Measurements from ENCODE around the gene TPRG1.

TPRG1 gene
- long read RNA-seq, partial matches to known transcripts: 0 of 1 reads
- long read RNA-seq, other reads (novel, unspliced or antisense): 1 of 1 reads

DNA sequence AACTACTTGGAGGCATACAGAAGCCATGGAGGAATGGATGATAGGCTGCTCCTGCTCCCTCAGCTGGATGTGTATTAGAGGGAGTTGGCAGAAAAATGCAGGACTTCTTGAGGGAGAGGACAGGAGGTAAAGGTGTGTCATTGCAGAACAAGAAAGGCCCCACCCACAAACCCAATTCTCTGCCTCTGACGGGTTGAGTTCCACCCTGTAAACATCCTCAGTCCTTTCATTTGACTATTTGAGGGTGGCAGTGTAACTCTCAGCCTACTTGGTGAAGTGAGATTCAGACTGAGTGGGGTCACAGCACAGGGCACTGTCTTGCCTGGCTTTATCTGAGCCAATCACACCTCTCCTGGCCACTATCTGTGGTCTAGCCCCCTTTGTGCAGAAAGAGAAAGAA is at the start of gene TPRG1:
Gene TPRG1, plus strand, starts transcription at position 265 of the 400 bp plus-strand sequence. CDS start 35,414 bp downstream, outside the sequence.
- DNase-seq (ENCODE audit: low read depth in 1 of 2, low spot score in 1 of 2): no peak
- H3K4me3 ChIP-seq (replicated peaks; ENCODE audit: insufficient read depth, low read length): no peak within 1 kb of the TSS
- no peaks in the 10 kb centered on the region for H3K27me3 ChIP-seq (ENCODE audit: insufficient read depth, poor library complexity, severe bottlenecking)
- H3K27ac ChIP-seq (replicated peaks): no peak within 1 kb of the TSS
- TF ChIP-seq CTCF (IDR thresholded peaks at IDR 0.05; ENCODE audit: insufficient read depth, low read length) (no peak), REST (IDR thresholded peaks at IDR 0.05; ENCODE audit: insufficient replicate concordance, low read depth) (no peak), SPI1 (IDR thresholded peaks at IDR 0.05; ENCODE audit: borderline replicate concordance, low read depth) (no peak), GABPA (IDR thresholded peaks at IDR 0.05; ENCODE audit: low read depth) (no peak), POLR2AphosphoS5 (IDR thresholded peaks at IDR 0.05; ENCODE audit: low read depth) (no peak)

- TF ChIP-seq SPI1 (IDR thresholded peaks at IDR 0.05; ENCODE audit: borderline replicate concordance, low read depth) (no peak), CTCF (IDR thresholded peaks at IDR 0.05; ENCODE audit: insufficient read depth, low read length) (no peak), POLR2AphosphoS5 (IDR thresholded peaks at IDR 0.05; ENCODE audit: low read depth) (no peak), GABPA (IDR thresholded peaks at IDR 0.05; ENCODE audit: low read depth) (no peak), REST (IDR thresholded peaks at IDR 0.05; ENCODE audit: insufficient replicate concordance, low read depth) (no peak)
- no peak for DNase-seq (ENCODE audit: low read depth in 1 of 2, low spot score in 1 of 2)
- no peaks in the 10 kb centered on the region for H3K27me3 ChIP-seq (ENCODE audit: insufficient read depth, poor library complexity, severe bottlenecking)
- H3K27ac ChIP-seq (replicated peaks): no peak overlapping the region
- H3K4me3 ChIP-seq (replicated peaks; ENCODE audit: insufficient read depth, low read length): no peak overlapping the region
Measured at GRCh38 chr3:189122110-189122509, 49.7 kb upstream of the TPRG1 start.

DNA sequence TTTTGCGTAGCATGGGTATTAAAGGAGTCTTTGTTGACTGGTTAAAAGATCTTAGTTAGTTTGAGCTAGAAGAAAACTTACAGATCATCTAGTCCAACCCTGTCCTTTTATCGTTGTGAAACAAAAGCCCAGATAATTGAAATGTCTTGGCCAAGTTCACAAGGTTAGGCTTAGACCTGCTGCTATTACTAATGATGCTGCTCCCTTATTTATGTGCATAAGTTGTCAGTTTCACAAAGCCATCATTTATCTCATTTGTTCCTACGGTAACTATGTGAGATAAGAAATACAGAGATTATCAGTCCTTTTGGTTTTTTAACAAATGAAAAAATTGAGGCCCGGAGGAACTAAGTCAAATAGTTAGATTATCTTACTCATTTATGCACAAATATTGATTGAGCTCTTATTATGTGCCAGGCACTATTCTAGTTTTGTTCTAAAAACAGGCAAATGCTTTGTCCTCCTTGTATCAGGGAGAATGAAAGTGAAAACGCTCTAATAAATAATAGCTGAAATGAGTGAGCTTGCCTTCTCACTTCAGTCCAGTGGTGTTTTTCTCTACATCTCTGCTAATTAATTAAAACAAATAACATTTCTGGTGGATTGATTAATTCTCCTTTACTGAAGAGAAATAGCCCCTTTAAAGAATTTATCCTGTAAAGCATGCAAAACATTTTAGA is 49.1 kb upstream of the TPRG1 start:
- Histone ChIP-seq H3K4me3 (replicated peaks; ENCODE audit: insufficient read depth, low read length) (no peak overlapping the region), H3K27me3 (ENCODE audit: insufficient read depth, poor library complexity, severe bottlenecking) (no peaks in the 10 kb centered on the region), H3K27ac (replicated peaks) (no peak overlapping the region)
- no peak for DNase-seq (ENCODE audit: low read depth in 1 of 2, low spot score in 1 of 2)
- TF ChIP-seq CTCF (IDR thresholded peaks at IDR 0.05; ENCODE audit: insufficient read depth, low read length): no peak
- no peak for TF ChIP-seq POLR2AphosphoS5 (IDR thresholded peaks at IDR 0.05; ENCODE audit: low read depth)
- TF ChIP-seq REST (IDR thresholded peaks at IDR 0.05; ENCODE audit: insufficient replicate concordance, low read depth): no peak
- no peak for TF ChIP-seq GABPA (IDR thresholded peaks at IDR 0.05; ENCODE audit: low read depth)
- no peak for TF ChIP-seq SPI1 (IDR thresholded peaks at IDR 0.05; ENCODE audit: borderline replicate concordance, low read depth)
